Measurements from ENCODE around the gene HECW1. TPM values are rescaled to one million over a fixed set of nuclear protein-coding genes. Genes with fewer than 3 reads are reported as not detected.

HECW1 gene
- total and polyA plus RNA-seq, 4 donors = 0.05 TPM; not detected in 3

DNA sequence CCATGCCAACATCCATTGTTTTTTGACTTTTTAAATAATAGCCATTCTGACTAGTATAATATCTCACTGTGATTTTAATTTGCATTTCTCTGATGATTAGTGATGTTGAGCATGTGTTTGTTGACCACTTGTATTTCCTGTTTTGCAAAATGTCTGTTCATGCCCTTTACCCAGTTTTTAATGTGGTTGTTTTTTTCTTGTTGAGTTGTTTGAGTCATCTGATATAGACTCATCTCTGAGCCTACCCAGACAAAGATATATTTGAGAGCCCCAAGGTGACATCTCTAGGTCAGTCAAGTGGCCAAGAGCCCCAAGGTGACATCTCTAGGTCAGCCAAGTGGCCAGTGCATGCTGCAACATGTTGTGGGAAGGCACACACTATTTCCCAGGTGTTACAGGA is 224.7 kb downstream of the HECW1 start (continued):
- no peak for TF ChIP-seq REST (IDR thresholded peaks at IDR 0.05)
- TF ChIP-seq RXRA (IDR thresholded peaks at IDR 0.05) = no peak
- TF ChIP-seq HNF4A (conservative IDR thresholded peaks at IDR 0.05) = no peak
- TF ChIP-seq EGR1 (IDR thresholded peaks at IDR 0.05; ENCODE audit: low read depth in 2 of 2) = no peak

DNA sequence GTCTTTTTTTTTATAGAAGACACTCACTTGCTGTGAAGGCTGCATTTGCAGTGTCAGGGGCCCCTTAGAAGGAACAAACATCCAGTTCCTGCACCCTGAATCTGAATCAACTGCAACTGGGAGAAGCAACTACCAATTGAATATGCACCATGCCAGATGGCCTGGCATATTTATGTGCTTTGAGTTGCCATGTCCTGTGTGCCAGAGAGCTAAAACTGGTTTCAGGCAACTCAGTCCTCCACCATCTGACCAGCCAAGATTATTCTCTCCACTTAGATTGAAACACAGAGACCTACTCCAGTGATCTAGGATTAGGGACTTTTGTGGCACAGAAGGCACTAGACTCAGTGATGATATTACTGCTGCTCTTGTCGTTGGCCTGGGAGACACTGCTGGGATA is 225.4 kb downstream of the HECW1 start:
- no peak for DNase-seq (ENCODE audit: low spot score)
- H3K36me3 ChIP-seq (ENCODE audit: control insufficient read depth in 4 of 4, insufficient read depth in 3 of 4, low read depth in 1 of 4, low read length in 3 of 4) = no peaks in the 10 kb centered on the region
- H3K27me3 ChIP-seq (ENCODE audit: control insufficient read depth in 4 of 4, insufficient read depth in 4 of 4, low read length in 3 of 4) = no peaks in the 10 kb centered on the region
- no peaks in the 10 kb centered on the region for H3K9me3 ChIP-seq (ENCODE audit: control insufficient read depth in 4 of 4, low read length in 3 of 4)
- no peak overlapping the region for H3K27ac ChIP-seq (ENCODE audit: low read depth in 1 of 2, low read length in 2 of 2)
- no peaks in the 10 kb centered on the region for H3K4me1 ChIP-seq (ENCODE audit: control insufficient read depth in 4 of 4, insufficient read depth in 4 of 4, low read length in 3 of 4)
- TF ChIP-seq ATF3 (IDR thresholded peaks at IDR 0.05) (no peak), RAD21 (IDR thresholded peaks at IDR 0.05) (no peak), FOXA2 (IDR thresholded peaks at IDR 0.05) (no peak), EGR1 (IDR thresholded peaks at IDR 0.05; ENCODE audit: low read depth in 2 of 2) (no peak), SP1 (IDR thresholded peaks at IDR 0.05) (no peak), RXRA (IDR thresholded peaks at IDR 0.05) (no peak), YY1 (IDR thresholded peaks at IDR 0.05) (no peak), GABPA (IDR thresholded peaks at IDR 0.05 in 1 of 2, conservative IDR thresholded peaks at IDR 0.05 in 1 of 2) (no peak), REST (IDR thresholded peaks at IDR 0.05) (no peak), FOXA1 (IDR thresholded peaks at IDR 0.05) (no peak), NR2F2 (IDR thresholded peaks at IDR 0.05) (no peak), JUND (IDR thresholded peaks at IDR 0.05) (no peak), HNF4A (conservative IDR thresholded peaks at IDR 0.05) (no peak), MAX (IDR thresholded peaks at IDR 0.05) (no peak)
- TF ChIP-seq, protein P1, sequence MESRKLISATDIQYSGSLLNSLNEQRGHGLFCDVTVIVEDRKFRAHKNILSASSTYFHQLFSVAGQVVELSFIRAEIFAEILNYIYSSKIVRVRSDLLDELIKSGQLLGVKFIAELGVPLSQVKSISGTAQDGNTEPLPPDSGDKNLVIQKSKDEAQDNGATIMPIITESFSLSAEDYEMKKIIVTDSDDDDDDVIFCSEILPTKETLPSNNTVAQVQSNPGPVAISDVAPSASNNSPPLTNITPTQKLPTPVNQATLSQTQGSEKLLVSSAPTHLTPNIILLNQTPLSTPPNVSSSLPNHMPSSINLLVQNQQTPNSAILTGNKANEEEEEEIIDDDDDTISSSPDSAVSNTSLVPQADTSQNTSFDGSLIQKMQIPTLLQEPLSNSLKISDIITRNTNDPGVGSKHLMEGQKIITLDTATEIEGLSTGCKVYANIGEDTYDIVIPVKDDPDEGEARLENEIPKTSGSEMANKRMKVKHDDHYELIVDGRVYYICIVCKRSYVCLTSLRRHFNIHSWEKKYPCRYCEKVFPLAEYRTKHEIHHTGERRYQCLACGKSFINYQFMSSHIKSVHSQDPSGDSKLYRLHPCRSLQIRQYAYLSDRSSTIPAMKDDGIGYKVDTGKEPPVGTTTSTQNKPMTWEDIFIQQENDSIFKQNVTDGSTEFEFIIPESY (IDR thresholded peaks at IDR 0.05) = no peak
- TF ChIP-seq, protein P2, sequence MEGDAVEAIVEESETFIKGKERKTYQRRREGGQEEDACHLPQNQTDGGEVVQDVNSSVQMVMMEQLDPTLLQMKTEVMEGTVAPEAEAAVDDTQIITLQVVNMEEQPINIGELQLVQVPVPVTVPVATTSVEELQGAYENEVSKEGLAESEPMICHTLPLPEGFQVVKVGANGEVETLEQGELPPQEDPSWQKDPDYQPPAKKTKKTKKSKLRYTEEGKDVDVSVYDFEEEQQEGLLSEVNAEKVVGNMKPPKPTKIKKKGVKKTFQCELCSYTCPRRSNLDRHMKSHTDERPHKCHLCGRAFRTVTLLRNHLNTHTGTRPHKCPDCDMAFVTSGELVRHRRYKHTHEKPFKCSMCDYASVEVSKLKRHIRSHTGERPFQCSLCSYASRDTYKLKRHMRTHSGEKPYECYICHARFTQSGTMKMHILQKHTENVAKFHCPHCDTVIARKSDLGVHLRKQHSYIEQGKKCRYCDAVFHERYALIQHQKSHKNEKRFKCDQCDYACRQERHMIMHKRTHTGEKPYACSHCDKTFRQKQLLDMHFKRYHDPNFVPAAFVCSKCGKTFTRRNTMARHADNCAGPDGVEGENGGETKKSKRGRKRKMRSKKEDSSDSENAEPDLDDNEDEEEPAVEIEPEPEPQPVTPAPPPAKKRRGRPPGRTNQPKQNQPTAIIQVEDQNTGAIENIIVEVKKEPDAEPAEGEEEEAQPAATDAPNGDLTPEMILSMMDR (IDR thresholded peaks at IDR 0.05; ENCODE audit: low read depth, low read length, missing input control) = no peak
- H3K4me3 ChIP-seq (ENCODE audit: low read depth in 1 of 3, low read length in 3 of 3) = no peak overlapping the region
- no peak overlapping the region for H3K9ac ChIP-seq (ENCODE audit: low read depth in 1 of 2, low read length in 2 of 2)
- whole genome bisulfite sequencing = 72% methylated on average over 1 of the region's 1 CpG
